ENCODE data around the gene AGPAT1.
A peak's percentile ranks its signal among the peaks of the same experiment; 100 is the strongest.
"Not testable (repeated sequence)": the region's sequence is repeated elsewhere in the genome, so short reads cannot be mapped to it uniquely, and the experiment has no call there.

AGPAT1 gene

DNA sequence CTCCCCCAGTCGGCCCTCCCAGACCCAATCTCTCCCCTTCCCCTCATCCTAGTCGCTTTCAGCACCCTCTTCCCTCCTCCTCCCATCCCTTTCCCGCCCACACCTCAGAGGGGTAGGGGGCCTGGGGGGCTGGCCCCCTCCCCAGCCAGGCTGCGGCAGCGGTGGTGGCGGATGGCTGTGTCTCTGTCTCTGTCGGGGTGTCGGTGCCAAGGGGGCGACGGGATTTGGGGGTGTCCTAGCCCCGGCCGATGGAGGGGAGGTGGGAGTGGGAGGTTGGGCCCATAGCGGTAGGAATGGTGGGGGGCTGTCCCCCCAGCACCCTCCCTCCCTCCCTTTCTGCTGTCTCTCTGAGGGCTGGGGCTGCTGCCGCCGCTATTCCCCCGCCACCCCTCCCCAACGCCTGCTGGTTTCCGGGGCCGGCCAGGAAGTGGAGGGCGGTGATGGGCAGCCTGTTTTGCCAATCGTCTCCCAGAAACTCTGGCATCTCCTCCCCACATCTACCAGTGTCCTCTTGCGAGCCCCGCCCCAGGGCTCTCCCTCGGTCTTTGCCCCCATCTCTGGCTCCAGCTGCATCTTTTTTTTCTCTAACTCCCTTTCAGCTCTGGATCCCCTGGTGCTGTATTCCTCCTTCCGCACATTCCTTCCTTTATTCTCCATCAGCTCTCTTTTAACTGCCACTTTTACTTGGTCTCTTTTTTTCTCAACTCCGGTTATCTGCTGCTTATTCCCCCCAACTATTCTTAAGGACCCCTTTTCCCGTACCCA is at the start of gene AGPAT1:
TSS of gene AGPAT1 (minus strand) at position 374 of the 765 bp plus-strand sequence. CDS start 4,588 bp downstream, outside the sequence.
- peak; percentile 88 to 97 (median 94) for DNase-seq (ENCODE audit: low read depth in 4 of 4, low spot score in 1 of 4)

GRCh38 chr6:32224696-32225095 is 48.8 kb upstream of the AGPAT1 start:
- DNase-seq (ENCODE audit: low read depth in 4 of 4, low spot score in 1 of 4): no peak

DNA sequence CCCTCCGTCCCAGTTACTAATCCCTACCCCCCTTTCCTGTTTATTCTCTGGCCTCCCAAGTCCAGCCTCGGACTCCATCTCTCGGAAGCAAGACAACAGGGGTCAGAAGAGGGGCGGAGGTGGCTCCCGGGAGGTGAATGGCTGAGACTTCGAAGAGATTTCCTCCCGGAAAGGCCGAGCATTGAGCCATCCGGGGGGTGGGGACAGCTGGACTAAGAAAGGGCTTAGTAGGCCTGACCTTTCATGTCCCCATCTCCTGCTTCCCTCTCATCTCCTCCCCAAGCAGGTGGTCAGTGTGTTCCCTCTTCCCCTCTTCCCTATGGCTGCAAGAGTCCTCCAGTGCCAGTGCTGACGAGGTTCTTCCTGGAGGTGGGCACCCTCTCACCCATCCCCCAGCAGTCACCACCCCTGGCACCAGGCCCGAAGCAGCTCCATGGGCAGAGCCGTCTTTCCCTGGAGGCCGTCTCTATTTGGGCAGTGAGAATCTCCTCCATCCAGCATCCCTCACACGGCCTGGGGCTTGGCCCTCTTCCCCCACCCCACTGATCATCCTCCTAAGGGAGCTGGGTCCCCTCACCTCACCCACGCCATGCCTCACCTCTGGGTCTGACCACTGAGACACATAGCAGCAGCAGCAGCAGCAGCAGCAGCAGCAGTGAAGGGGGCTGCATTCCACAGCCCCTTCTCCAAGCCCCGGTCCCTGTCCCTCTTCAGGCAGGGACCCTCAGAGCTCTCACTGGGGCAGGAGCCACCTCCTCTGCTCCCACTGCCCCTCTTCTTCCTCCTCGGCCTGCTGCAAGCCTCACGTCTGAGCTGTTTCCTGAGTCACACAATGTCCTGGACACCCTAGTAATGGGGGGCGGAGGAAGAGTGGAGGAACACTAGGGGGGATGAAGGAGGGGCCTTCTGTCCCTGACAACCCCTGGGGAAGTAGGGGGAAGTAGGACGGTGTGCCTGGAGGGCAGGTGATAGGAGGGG is 47.7 kb upstream of the AGPAT1 start, which contains the start of gene NOTCH4:
TSS of gene NOTCH4 (minus strand) at position 810 of the 978 bp plus-strand sequence. CDS start at position 671, 139 bp downstream.
- DNase-seq (ENCODE audit: low read depth in 4 of 4, low spot score in 1 of 4): no peak

DNA sequence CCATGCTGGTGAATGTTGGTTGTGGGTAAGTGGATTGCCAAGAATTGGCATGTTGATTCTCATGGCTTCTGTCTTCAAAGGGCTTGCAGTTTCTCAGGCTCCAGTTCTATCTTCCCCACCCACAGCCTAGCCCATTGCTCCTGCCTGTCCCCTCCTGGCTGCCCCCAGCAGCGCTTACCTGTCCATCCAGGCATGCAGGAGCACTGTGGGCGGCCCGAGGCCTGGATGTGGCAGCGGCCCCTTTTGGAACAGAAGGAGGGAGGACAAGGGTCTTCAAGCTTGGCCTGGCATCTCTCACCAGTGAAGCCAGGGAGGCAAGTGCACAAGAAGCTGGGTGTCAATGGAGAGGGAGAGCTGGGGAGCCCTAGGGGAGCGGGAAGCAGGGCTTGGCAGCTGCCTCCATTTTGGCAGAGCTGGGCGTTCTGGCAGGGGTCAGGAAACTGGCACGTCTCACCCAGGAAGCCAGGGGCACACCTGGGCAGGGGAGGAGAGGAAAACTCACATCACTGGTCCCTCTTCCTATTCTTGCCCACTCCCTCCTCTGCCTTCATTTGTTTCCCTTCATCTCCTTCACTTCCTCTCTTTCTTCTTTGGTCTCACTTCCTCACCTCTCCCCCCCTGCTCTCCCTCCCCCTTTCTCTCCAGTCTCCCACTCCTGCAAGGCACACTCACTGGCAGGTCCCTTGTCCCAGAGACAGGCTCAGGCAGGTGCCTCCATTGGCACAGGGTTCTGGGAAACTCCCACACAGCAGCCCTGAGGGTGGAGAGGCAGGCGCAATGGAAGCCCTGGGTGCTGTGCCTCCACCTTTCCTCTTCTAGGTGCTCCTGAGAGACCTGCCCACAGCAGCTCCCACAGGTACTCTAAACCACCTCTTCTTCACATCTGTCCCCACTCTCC is 46.7 kb upstream of the AGPAT1 start:
- DNase-seq (ENCODE audit: low read depth in 4 of 4, low spot score in 1 of 4): no peak

GRCh38 chr6:32220021-32220420 is 44.1 kb upstream of the AGPAT1 start:
- no peak for DNase-seq (ENCODE audit: low read depth in 4 of 4, low spot score in 1 of 4)

DNA sequence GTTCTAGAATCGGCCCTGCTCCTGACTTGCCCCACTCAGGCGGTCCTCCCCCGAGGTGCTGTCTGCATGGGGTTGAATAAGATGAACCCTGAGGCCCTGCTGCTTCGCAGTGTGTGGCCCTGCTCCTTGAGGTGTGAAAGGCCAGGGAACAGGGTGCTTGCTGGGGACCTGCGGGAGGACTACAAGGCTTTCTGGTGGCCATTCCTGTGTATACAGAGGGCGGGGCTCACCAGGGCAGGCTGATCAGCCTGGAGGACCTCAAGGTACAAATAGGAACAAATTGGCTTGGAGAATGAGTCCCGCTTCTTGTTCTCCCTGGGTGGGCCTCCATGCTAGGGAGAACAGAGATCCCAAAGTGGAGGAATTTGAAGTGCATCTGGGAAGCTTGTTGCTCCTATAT is 42.3 kb upstream of the AGPAT1 start:
- no peak for DNase-seq (ENCODE audit: low read depth in 4 of 4, low spot score in 1 of 4)

DNA sequence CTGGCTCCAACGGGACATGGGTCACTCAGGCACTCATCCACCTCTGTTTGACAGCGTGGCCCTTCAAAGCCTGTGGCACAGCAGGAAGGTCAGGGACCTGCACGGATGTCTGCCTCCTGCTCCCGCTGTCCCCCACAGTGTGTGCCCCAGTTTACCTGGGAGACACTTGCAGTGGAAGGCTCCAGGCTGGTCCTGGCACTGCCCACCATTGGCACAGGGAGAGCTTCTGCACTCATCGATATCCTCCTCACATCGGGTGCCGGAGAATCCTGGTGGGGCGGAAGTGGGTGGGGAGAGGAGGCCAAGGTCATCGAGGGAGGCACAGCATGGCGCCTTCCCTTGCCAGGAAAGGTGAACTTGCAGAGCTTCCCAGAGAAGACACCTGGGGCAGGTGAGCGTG is 41.1 kb upstream of the AGPAT1 start:
- no peak for DNase-seq (ENCODE audit: low read depth in 4 of 4, low spot score in 1 of 4)

GRCh38 chr6:32216285-32216684 is 40.4 kb upstream of the AGPAT1 start:
- DNase-seq (ENCODE audit: low read depth in 4 of 4, low spot score in 1 of 4): no peak

- DNase-seq (ENCODE audit: low read depth in 4 of 4, low spot score in 1 of 4): no peak
Observed at GRCh38 chr6:32215617-32216016, 39.7 kb upstream of the AGPAT1 start.

DNA sequence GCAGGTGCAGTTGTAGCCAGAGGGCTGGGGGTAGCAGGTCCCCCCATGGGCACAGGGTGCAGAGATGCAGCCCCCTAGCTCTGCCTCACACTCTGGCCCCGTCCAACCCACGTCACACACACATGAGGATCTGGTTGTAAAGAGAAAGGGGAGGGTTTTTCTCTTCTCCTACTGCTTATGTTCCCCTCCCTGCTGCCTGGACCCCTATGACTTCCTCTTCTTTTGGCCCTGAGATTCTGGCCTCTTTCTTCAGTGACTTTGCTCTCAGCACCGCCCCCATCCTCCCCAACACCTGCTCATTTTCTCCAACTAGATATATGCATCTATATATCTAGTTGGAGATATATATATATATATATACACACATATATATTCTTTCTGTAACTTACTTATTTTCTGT is 38.2 kb upstream of the AGPAT1 start:
- DNase-seq (ENCODE audit: low read depth in 4 of 4, low spot score in 1 of 4): no peak

DNA sequence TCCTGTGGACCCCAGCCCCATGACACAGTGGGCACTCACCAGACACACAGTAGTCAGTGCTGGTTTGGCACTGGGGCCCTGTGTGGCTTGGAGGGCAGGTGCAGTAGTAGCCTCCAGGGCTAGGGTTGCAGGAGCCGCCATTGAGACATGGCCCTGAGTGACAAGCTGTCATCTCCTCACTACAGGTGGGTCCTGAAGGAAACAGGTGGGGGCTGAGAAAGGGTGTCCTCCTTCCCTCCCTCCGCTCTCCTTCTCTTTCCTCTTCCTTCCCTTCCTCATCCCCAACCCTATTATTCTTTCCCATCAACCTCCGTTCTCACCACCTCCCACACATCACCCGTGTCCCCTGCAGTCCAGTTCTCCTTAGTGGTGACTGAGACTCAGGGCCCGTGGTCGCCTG is 37.8 kb upstream of the AGPAT1 start:
- no peak for DNase-seq (ENCODE audit: low read depth in 4 of 4, low spot score in 1 of 4)

GRCh38 chr6:32212076-32212760 is 36.3 kb upstream of the AGPAT1 start:
- no peak for DNase-seq (ENCODE audit: low read depth in 4 of 4, low spot score in 1 of 4)

DNA sequence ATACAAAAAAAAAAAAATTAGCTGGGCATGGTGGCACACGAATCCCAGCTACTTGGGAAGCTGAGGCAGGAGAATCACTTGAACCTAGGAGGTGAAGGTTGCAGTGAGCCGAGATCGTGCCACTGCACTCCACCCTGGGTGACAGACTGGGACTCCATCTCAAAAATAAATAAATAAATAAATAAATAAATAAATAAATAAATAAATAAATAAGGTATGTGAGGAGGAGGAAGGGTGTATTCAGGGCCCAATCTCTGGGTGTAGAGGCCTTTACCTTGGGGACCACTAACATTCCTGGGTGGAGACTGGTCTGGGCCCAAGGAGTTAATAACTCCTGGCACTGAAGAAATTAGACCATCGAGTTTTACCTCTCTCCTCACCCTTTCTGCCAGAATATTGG is 35.5 kb upstream of the AGPAT1 start:
- DNase-seq (ENCODE audit: low read depth in 4 of 4, low spot score in 1 of 4): not testable (repeated sequence)

- DNase-seq (ENCODE audit: low read depth in 4 of 4, low spot score in 1 of 4): no peak
Observed at GRCh38 chr6:32210191-32210601, 34.3 kb upstream of the AGPAT1 start.

- no peak for DNase-seq (ENCODE audit: low read depth in 4 of 4, low spot score in 1 of 4)
Observed at GRCh38 chr6:32208996-32209395, 33.1 kb upstream of the AGPAT1 start.

DNA sequence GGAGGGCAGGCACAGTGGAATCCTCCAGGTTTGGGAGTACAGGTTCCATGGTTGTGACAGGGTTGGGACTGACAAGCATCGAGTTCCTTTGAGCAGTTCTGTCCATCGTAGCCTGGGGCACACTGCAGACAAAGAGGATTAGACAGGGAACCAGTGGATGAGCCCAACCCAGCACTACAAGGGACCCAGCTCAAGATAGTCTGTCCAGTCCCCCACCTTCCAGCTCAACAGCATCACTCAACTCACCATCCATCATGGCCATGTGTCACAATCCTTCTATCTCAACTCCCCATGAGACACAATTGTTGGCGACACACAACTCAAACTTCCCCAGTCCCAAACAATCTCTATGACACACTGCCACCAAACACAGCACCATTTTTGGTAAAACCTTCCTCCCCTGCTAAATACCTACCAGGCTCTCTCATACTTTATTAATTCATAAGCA is 28.4 kb upstream of the AGPAT1 start:
- no peak for DNase-seq (ENCODE audit: low read depth in 4 of 4, low spot score in 1 of 4)

DNA sequence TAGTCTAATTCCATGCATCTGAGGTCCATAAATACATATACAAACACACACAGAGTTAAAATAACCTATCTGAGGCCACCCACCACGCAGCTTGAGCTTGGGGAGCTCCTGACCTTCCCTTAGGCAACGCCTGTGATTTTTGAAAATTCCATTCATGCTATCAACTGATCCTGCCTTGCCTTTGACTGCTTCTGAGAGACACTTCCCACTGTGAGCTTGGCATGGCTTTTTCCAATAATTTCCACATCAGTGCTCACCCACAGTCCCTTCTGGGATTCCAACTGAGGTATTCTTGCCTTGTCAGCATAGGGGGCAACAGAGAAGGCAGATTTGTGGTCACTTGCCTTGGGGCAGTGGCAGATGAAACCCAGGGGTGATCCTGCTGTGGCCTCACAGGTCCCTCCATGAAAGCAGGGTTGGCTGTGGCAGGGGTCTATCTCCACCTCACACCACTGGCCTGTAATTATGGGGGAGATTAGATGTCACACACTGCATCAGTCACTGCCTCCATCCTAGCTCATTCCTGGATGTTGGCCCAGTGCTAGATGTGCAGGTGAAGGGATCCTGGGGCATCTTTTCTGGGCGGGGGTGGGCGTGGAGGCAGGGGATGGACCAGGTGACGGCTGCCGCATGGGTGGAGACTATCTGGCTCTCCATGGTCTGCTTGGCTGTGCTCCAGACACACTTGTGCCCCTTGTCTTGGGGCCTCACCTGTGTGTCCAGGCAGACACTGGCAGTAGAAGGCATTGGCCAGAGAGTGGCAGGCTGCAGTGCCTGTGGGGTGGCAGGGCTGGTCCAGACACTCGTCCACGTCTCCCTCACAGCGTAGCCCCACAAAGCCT is 27.8 kb upstream of the AGPAT1 start:
- DNase-seq (ENCODE audit: low read depth in 4 of 4, low spot score in 1 of 4): no peak

DNA sequence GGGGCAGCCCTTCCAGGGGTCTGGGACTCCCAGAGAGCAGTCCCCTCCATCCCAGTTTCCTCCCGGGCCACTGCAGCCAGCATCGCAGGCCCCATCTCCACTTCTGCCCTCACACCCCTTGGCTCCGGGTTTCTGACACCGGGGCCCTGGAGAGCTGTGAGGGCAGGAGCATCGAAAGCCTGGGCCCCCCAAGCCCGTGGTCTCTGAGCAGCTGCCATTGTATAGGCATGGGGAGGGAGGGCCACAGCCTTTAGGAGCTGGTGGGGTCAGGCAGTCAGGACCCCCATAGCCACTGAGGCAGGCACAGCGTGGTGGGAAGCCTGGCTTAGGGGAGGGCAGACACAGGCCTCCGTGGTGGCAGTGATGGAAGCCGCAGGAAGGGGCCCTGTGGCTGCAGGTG is 26.3 kb upstream of the AGPAT1 start:
- DNase-seq (ENCODE audit: low read depth in 4 of 4, low spot score in 1 of 4): no peak

GRCh38 chr6:32200711-32201475 is 25.0 kb upstream of the AGPAT1 start:
- DNase-seq (ENCODE audit: low read depth in 4 of 4, low spot score in 1 of 4): no peak

Data from stimulated activated CD4-positive, alpha-beta T cell treated with anti-CD3 and anti-CD28 coated beads, Interleukin-1b, Interleukin-23, amount 100 ng/mL, for 24 hours (primary cell).